Measurements from ENCODE around the gene OLFML2B. TPM values are rescaled to one million over a fixed set of nuclear protein-coding genes. Genes with fewer than 3 reads are reported as not detected.
"Not testable (repeated sequence)": the region's sequence is repeated elsewhere in the genome, so short reads cannot be mapped to it uniquely, and the experiment has no call there.

Gene OLFML2B
- polyA plus RNA-seq, 3 donors, result 8.5 to 11.0 (median 10.5) TPM

DNA sequence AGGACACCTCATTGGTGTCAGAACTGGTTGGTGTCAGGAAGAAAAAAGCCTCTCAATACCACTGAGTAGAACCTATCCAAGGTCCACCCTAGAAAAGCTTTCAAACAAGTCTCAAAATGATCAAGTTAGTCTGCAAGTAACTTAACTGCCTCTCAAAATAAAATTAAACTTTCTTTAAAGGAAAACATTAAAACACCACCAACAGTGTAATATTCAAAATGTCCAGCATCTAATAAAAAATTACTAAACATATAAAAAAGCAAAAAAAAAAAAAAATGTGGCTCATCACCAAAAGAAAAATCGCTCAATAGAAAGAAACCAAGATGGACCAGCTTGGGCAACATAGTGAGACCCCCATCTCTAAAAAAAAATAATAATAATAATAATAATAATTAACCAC lies 18.7 kb upstream of the OLFML2B start:
- DNase-seq (ENCODE audit: extremely low read depth in 1 of 11, low read depth in 9 of 11, low spot score in 4 of 11), result no peak

DNA sequence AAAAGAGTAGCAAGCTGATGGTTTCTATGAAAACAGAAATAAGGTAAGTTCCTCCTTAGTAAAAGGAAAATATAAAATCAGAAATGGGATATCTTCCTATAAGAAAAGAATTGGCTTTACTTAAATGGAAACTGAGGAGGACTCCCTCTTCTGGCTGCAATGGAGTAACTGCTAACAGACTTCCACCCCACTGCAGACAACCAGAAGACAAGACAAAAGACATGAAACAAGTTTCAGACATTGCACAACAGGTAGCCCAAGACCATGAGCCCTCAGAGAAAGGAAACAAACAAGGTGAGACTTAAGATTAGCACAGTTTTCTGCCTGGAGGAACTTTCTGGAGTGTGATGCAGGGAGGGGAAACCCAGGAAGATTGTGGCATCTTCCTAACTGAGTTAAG lies 17.0 kb upstream of the OLFML2B start:
- DNase-seq (ENCODE audit: extremely low read depth in 1 of 11, low read depth in 9 of 11, low spot score in 4 of 11), result no peak

DNA sequence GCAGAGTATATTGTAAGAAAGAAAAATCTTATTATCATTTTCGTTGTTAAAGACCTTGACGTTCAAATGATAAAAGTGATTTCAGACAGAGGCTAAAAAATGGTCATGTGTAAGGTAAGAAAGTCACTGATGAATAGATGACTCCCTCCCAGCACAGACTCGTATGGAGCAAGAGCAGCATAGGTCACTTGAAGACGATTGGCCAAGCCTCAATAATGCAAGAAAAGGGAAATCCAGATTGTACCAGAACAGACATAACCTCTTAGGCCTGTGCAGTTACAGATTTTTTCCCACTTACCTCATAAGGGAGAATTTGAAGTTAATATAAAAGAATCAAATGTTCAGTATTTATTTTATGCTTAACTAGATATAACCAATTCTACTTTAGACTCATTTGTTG lies 16.3 kb upstream of the OLFML2B start:
- no peak for DNase-seq (ENCODE audit: extremely low read depth in 1 of 11, low read depth in 9 of 11, low spot score in 4 of 11)

DNA sequence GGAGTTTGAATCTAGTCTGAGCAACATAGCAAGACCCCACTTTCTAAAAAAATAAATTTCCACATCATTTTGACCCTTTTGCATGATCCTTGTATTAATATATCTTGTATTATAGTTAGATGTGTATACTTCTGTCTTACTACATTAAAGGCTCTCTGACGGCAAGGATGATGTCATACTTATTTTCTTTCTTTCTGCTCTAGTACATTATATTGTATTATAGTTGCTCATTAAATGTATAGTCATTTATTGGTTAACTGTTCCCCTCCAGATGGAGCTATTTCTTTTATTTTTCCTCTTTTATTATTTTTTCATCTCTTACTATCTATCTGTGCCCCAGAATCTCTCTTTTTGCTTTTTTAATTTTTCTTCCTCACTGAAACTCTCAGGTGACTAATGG lies 15.0 kb upstream of the OLFML2B start:
- no peak for DNase-seq (ENCODE audit: extremely low read depth in 1 of 11, low read depth in 9 of 11, low spot score in 4 of 11)

DNA sequence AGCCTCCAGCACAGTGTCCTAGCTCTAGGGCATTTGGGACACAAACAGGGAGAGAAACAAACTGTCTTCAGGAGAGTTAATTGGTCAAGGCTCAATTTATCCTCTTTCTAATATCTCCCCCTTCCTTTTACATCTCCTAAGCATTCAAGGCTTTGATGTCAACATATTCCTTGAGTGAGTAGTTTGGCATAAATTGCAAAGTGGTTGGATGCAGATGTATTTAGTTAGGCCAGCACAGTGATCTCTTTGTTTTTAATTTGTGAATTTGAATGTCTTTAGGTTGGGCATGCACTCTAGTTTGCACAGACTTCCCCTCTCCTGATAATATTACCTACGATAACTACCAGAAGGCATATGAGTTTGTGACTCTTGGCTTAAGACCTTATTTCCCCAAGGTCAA lies 12.5 kb upstream of the OLFML2B start:
- DNase-seq (ENCODE audit: extremely low read depth in 1 of 11, low read depth in 9 of 11, low spot score in 4 of 11), result no peak

DNA sequence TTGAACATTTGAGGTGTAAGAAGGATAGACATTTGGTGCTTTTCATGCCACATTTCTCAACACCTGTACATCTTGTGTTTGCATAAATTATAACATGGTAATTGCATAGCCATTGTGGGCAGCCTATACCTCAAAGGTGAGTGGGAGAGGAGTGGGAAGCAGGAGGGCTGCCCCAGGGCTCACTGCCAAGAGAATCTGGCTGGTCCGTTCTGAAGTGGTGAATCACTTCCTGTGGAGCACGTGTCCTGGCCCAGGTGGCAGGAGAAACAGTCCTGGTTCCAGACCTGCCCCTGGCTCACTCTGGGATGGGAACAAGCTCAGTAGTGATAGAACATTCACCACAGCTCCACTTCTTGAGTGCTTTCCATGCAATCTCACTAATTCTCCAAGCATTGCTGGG lies 11.6 kb upstream of the OLFML2B start:
- no peak for DNase-seq (ENCODE audit: extremely low read depth in 1 of 11, low read depth in 9 of 11, low spot score in 4 of 11)

DNA sequence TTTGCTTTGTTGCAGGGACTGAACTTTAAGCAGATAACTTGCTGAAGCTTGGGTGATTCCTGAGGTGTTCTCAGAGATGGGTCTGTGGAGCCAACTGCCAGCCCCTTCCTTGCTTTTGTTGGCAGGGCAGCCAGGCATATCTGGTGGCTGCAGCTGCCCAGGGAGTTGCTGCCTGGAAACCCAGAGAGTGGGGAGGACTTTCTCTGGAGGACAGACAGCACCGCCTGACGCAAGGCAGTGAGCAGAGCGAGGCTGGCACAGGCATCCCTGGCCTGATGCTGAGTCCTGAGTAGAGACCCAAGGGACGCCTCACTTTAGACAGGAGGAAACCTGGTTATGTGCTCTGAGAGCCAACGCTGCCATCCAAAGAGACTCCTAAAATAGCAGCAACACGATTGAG lies 9.8 kb upstream of the OLFML2B start:
- no peak for DNase-seq (ENCODE audit: extremely low read depth in 1 of 11, low read depth in 9 of 11, low spot score in 4 of 11)

DNA sequence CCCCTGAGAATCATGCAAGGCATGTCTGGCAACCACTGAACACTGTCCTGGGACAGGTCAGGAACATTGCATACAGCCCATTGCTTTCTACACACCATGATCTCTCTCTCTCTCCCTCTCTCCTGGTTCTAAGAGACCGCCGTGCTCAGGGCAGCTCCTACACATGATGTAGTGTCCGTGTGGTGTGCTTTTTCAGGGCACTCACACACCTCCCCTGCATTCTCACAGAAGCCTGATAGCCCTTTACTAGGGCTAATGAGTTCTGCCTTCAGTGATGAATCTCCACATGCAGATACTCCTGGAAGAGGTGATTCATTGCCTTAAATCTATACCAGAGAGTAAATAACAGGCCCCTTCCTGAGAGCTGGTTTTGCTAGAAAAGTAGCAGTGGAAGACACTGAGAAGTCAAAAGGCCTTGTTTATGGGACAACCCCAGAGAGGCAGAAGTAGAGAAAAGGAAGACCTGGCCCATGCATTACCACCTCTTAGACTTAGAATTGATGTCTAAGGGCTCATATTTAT lies 7.2 kb upstream of the OLFML2B start:
- DNase-seq (ENCODE audit: extremely low read depth in 1 of 11, low read depth in 9 of 11, low spot score in 4 of 11), result peak in 2 of 11 donors; percentile 46 to 60

DNA sequence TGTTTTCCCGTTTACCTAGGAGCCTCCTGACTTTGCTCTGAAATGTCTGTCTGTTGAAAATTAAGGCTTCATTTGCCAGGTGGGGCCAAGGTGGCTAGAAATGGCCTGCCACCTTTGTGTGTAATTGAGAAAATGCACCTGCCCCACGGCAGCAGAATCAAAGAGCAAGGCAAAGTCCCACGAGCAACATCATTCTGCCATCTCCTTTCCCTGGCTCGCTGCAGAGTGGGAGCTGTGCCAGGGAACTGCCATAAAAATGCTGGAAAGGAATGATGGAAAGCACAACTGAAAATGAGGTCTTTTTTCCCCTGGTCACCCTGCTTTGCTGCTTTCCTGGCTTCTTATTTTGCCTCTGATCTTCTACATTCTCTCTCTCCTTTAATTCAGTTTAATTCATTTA lies 5.5 kb upstream of the OLFML2B start:
- DNase-seq (ENCODE audit: extremely low read depth in 1 of 11, low read depth in 9 of 11, low spot score in 4 of 11), result no peak

DNA sequence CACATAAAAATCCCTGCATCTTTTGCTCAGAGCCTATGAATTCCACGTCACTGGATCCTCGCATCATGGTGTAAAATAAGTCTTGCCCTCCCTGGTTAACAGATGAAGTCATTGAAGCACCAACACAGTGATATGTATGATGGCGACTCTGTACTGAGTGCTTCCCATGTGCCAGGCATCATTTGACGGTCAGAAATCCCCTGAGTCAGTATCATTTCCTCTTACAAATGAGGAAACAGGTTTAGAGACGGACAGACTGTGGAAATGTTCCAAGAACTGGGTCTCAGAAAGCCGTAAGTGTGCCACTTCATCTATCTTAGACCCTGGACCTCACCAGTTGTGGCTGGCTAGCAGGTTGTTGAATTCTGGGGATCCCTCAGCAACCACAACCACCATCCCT lies 5.1 kb upstream of the OLFML2B start:
- DNase-seq (ENCODE audit: extremely low read depth in 1 of 11, low read depth in 9 of 11, low spot score in 4 of 11), result no peak

DNA sequence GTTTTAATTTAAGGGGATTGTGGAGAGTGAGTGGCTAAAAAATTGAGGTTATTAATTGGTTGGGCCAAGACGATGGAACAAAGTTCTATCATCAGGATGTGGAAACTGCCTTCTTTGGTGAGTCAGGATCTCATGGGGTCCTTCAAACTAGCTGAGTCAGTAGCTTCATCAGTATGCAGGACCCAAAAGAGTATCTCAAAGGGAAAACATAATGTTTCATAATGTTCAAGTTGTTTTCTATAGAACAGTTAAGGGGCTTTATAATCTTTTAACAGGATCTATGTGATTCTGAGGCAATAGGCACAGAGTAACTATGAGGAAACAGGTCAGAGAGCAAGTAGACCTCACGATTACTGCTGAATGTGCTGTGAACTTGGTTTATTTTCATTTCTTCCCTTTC lies 3.2 kb upstream of the OLFML2B start:
- DNase-seq (ENCODE audit: extremely low read depth in 1 of 11, low read depth in 9 of 11, low spot score in 4 of 11), result no peak

DNA sequence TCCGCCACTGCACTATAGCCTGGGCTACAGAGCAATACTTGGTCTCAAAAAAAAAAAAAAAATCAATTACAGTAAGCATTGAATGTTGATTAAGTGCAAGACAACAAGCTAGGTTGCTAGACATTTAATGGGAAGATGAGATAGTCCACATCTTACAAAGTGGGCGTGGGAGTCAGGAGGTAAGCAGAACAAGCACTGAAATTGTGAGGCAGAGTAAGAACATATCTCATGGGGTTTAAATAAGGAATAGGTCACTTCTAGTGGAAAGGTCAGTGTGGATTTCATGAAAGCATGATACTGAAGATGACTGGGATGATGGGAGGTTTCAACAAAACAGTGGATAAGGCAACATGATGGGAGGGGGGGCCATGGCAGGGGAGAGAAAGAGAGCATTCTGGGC lies 1.9 kb upstream of the OLFML2B start:
- no peak for DNase-seq (ENCODE audit: extremely low read depth in 1 of 11, low read depth in 9 of 11, low spot score in 4 of 11)

DNA sequence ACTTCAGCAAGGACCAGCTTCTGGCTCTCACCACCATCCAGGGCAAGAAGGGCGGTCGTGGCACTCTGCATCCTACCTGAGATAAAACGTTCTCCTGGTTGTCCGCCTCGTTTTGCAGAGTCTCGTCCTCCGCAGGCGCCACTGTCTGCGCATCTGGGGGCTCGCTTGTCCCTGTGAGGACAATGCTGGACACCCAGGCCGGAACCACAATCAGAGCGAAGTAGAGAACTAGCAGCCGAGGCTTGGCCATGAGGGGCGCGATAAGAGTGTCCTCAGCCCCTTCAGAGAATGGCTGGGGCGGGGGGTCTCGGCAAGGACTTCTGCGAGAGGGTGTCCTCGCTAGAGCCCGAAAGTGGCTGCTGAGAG lies 505 bp downstream of the OLFML2B start:
- no peak for DNase-seq (ENCODE audit: extremely low read depth in 1 of 11, low read depth in 9 of 11, low spot score in 4 of 11)

DNA sequence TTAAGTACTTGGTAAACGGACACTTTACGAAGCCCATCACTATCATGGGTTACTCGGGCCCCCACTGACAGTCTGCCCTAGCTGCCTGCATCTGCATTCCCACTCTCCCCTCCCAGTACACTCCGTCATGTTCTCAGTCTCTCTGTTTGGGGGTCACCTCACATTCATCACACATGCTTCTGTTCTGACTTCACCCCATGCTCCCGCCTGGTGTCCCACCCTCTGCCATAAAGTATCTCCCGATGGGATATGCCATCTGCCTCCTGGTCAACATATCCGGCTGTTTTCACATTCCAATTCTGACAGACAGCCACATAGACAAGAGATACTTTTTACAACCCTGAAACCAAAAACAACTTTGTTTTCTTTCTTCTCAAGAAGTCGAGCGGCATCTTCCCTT lies 1.0 kb downstream of the OLFML2B start:
- no peak for DNase-seq (ENCODE audit: extremely low read depth in 1 of 11, low read depth in 9 of 11, low spot score in 4 of 11)

DNA sequence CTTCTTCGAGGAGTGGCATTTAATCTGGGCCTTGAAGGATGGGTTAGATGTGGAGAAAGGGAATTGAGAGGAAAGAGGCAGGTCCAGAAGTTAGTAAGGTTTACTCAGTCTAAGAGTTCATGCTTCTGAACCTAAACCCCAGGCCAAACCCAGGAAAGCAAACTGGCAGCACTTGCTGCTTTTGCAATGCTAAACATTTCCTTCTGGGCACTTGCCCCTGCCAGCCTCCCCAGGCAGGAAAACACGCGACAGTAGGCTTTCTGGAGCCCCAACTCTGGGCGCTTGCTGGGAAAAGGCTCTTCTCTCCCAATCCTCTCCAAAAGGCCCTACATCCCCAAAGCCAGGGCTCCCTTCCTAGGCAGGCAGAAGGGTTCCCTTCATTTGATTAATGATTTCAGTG lies 2.5 kb downstream of the OLFML2B start:
- no peak for DNase-seq (ENCODE audit: extremely low read depth in 1 of 11, low read depth in 9 of 11, low spot score in 4 of 11)

DNA sequence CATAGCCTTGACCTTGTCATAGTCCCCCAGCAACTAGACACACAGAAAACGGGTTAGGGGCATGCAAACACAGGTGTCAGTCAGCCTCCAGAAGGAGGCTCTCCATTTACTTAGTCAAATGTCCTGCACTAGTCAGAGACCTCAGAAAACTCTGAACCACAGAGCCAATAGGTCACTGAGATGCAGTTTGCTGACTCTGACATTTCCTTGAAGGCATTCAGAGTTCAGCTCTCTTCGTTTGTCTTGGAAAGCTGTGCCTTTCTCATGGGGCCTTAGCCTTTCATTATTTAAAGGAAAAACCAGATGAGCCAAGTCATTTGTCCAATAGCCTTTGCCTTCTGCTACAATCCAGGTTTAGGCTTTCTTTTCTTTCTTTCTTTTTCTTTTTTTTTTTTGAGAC lies 3.5 kb downstream of the OLFML2B start:
- DNase-seq (ENCODE audit: extremely low read depth in 1 of 11, low read depth in 9 of 11, low spot score in 4 of 11), result no peak

DNA sequence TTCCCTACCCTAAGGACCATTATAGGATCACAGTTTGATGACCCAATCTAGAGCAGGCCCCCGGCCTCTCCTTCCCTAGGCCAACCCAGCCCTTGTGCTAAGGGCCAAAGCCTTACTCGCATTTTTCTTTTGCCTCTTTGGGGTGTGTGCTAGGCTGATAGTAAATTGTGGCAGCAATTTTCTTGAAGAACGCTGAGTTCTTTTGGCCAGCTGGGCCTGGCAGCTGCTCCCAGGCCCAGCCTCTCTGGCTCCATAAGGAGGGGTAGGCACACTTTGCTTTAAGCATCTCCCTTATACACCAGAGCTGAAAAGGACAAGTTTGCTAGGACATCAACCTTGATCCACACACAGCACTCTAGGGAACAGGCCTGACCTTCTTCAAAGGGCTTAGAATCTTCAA lies 4.2 kb downstream of the OLFML2B start:
- DNase-seq (ENCODE audit: extremely low read depth in 1 of 11, low read depth in 9 of 11, low spot score in 4 of 11), result no peak

DNA sequence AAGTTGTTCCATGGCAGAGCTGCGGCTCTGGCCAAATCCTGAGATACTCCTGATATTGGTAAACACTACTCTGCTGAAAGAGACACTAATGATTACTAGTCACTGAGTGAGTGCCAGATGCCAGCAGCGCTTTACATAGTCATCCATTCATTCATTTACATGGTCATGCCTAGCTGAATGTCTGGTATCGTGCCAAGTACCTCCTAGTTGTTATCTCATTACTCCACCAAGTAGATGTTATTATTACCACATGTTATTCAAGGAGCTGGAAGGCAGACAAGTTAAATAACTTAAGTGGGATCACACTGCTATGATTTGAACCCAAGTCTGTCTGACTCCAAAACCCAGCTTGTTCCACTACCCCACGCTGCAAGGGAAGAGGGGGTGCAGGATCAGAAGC lies 4.7 kb downstream of the OLFML2B start:
- no peak for DNase-seq (ENCODE audit: extremely low read depth in 1 of 11, low read depth in 9 of 11, low spot score in 4 of 11)

DNA sequence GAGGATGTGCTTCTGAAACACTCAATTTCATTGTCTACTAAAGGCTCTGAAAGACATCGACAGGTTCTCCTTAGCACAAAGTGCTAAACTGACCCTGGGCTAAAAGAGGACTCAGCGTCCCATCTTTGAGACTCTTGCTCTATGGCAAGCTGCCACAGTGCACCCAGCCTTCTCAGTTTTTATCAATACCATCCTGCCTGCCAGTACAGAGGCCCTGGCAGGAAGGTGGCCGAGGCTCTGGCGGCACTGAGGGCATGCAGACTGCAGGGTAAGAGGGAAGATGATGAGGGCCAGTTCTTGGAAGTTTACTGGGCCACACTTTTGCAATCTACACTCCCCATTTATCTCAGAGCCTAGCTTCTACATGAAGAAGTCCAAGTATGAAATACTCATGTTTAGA lies 5.3 kb downstream of the OLFML2B start:
- no peak for DNase-seq (ENCODE audit: extremely low read depth in 1 of 11, low read depth in 9 of 11, low spot score in 4 of 11)

DNA sequence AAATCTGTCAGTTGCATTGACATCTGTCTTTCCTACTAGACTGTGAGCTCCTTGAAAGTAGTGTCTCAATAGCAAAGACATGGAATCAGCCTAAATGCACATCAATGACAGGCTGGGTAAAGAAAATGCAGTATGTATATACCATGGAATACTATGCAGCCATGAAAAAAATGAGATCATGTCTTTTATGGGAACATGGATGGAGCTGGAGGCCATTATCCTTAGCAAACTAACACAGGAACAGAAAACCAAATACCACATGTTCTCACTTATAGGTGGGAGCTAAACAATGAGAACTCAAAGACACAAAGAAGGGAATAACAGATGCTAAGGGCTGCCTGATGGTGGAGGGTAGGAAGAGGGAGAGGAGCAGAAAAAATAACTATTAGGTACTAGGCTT lies 5.9 kb downstream of the OLFML2B start:
- DNase-seq (ENCODE audit: extremely low read depth in 1 of 11, low read depth in 9 of 11, low spot score in 4 of 11), result not testable (repeated sequence)

DNA sequence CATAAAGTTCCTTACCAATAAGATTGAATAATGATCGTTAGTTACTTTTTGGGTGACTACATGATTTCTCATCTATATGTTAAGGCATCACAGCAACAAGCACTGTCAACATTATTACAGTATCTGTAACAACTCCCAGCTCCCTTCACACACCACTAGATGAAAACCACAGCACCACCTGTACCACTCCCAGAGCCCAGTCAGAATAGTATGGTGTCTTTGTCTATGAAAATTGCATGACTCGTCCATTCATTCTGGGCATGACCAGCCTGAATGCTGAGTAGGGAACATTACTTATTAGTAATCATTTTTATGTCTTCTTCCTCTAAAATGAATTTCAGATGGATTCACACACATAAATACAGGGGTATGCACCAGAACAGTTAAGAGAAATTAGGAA lies 7.0 kb downstream of the OLFML2B start:
- DNase-seq (ENCODE audit: extremely low read depth in 1 of 11, low read depth in 9 of 11, low spot score in 4 of 11), result no peak

DNA sequence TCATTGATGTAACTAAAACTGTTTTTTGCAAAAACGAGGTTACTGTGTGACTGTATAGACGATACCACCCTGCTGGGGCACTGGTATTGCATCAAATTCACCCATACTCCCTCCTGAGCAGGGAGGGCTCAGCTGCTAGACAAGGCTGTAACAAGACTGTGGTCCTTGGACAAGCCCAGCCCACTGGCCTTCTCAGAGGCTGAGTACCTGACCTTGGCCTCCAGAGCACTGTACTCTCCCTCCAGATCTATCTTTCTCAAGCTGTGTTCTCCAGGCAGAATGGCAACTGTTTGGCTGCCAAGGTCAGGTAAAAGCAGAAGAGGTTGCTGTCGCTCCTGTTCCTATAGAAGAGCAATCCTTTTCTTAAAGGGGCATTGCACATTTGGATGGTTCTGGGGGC lies 8.5 kb downstream of the OLFML2B start:
- DNase-seq (ENCODE audit: extremely low read depth in 1 of 11, low read depth in 9 of 11, low spot score in 4 of 11), result no peak
